Thoracic aorta (tissue), 2 donors: Measurements from ENCODE around the gene SKIDA1. TPM values are rescaled to one million over a fixed set of nuclear protein-coding genes. Genes with fewer than 3 reads are reported as not detected.

Experiments
- ATAC-seq: fragments of 150-250 bp; one replicate; pipeline ENCODE4 v1.8.0; 2017; ENCODE audit warnings: low read depth; ENCODE audit not compliant: insufficient number of reproducible peaks, low FRiP score
- DNase-seq: peaks from one replicate; pipeline ENCODE4 v3.0.0-alpha.2; 2020; ENCODE audit warnings: low spot score
- H3K27ac ChIP-seq, 2 donors: fragments of 200-600 bp; sonication (generic); 1 replicate in 1 of 2; 2 replicates in 1 of 2; pipeline ENCODE4 v1.5.1; 2016; ENCODE audit warnings: mild to moderate bottlenecking in 2 of 2, moderate library complexity in 2 of 2
- H3K27me3 ChIP-seq: fragments of 200-600 bp; sonication (generic); replicated peaks from 2 replicates; pipeline ENCODE4 v1.6.0; 2016; ENCODE audit warnings: mild to moderate bottlenecking; ENCODE audit not compliant: insufficient read depth
- H3K36me3 ChIP-seq: fragments of 200-600 bp; sonication (generic); one replicate; pipeline ENCODE4 v1.5.1; 2016
- H3K4me1 ChIP-seq, 2 donors: fragments of 200-600 bp; sonication (generic); 1 replicate in 1 of 2; 2 replicates in 1 of 2; pipeline versions ENCODE4 v1.5.1 to v1.6.0; 2016; ENCODE audit warnings: low read depth in 2 of 2, mild to moderate bottlenecking in 1 of 2; ENCODE audit not compliant: control insufficient read depth in 1 of 2
- H3K4me3 ChIP-seq: fragments of 200-600 bp; sonication (generic); 2 replicates; pipeline ENCODE4 v1.5.1; 2016; ENCODE audit warnings: mild to moderate bottlenecking
- H3K9me3 ChIP-seq: fragments of 200-600 bp; sonication (generic); 2 replicates; pipeline ENCODE4 v1.5.1; 2016
- CTCF ChIP-seq: fragments of 200-600 bp; sonication (generic); IDR thresholded peaks from one replicate; pipeline ENCODE4 v1.5.1; 2019; ENCODE audit warnings: antibody characterized with exemption
- total RNA-seq, 2 donors: library from RNA; depleted of rRNA; stranded (reverse); fragments of >200 nt; gene quantifications; one replicate each; pipeline versions ENCODE4 v1.1.0 to v1.2.3, GENCODE V29; 2016

SKIDA1 gene
- total RNA-seq, 2 donors from 2014 or later: 0.71 to 5.3 TPM

- peak overlapping the region; percentile 83 for H3K4me3 ChIP-seq
- ATAC-seq: no peak
- no peaks in the 10 kb centered on the region for H3K27me3 ChIP-seq
- H3K36me3 ChIP-seq: no peaks in the 10 kb centered on the region
- no peak for DNase-seq
- H3K4me1 ChIP-seq: peaks cover 9 to 10% of the 10 kb centered on the region in 2 donors
- H3K27ac ChIP-seq: peak overlapping the region; percentile 93 to 97
- H3K9me3 ChIP-seq: no peaks in the 10 kb centered on the region
- TF ChIP-seq CTCF: no peak
Observed at GRCh38 chr10:21527598-21528235, 2.2 kb upstream of the SKIDA1 start.

- H3K4me3 ChIP-seq: peak overlapping the region; percentile 83
- TF ChIP-seq CTCF: no peak
- no peaks in the 10 kb centered on the region for H3K27me3 ChIP-seq
- H3K9me3 ChIP-seq: no peaks in the 10 kb centered on the region
- peak; percentile 30 for ATAC-seq
- peaks cover 5 to 7% of the 10 kb centered on the region in 2 donors for H3K4me1 ChIP-seq
- peak overlapping the region; percentile 93 to 97 for H3K27ac ChIP-seq
- DNase-seq: no peak
- no peaks in the 10 kb centered on the region for H3K36me3 ChIP-seq
Observed at GRCh38 chr10:21526860-21527597, 1.5 kb upstream of the SKIDA1 start.

GRCh38 chr10:21526188-21526859, 842 bp upstream of the SKIDA1 start:
- no peaks in the 10 kb centered on the region for H3K36me3 ChIP-seq
- ATAC-seq (peak; percentile 49), DNase-seq (peak; percentile 38)
- TF ChIP-seq CTCF: no peak
- peak overlapping the region; percentile 83 for H3K4me3 ChIP-seq
- H3K27ac ChIP-seq: peak overlapping the region; percentile 93 to 97
- peaks cover 5 to 7% of the 10 kb centered on the region in 2 donors for H3K4me1 ChIP-seq
- H3K27me3 ChIP-seq: no peaks in the 10 kb centered on the region
- no peaks in the 10 kb centered on the region for H3K9me3 ChIP-seq

- Histone ChIP-seq H3K36me3 (no peaks in the 10 kb centered on the region), H3K4me3 (peak overlapping the region; percentile 83), H3K4me1 (peaks cover 6 to 14% of the 10 kb centered on the region in 2 donors), H3K27me3 (no peaks in the 10 kb centered on the region), H3K27ac (peak overlapping the region; percentile 93 to 97), H3K9me3 (no peaks in the 10 kb centered on the region)
- no peak for ATAC-seq
- TF ChIP-seq CTCF: no peak
- no peak for DNase-seq
Observed at GRCh38 chr10:21524526-21525366, 736 bp downstream of the SKIDA1 start.
